Neuronal stem cell (in vitro differentiated cells): Measurements from ENCODE around the gene LRRC25.

ENCODE experiments used
- DNase-seq: peaks from one replicate; pipeline ENCODE4 v3.0.0-alpha.2; 2013; ENCODE audit warnings: low spot score
- H2AFZ ChIP-seq: one replicate; pipeline ENCODE4 v1.6.1; 2013; ENCODE audit warnings: mild to moderate bottlenecking, low read length, inconsistent platforms
- H2AK5ac ChIP-seq: 2 replicates; pipeline ENCODE4 v1.6.1; 2013; ENCODE audit warnings: low read depth, mild to moderate bottlenecking, inconsistent platforms, low read length, moderate library complexity, mixed read lengths
- H2BK120ac ChIP-seq: 2 replicates; pipeline ENCODE4 v1.6.1; 2013; ENCODE audit warnings: low read depth, mild to moderate bottlenecking, inconsistent platforms, low read length, moderate library complexity, mixed read lengths
- H2BK12ac ChIP-seq: one replicate; pipeline ENCODE4 v1.6.1; 2013; ENCODE audit warnings: low read length, inconsistent platforms
- H2BK15ac ChIP-seq: 2 replicates; pipeline ENCODE4 v1.6.1; 2013; ENCODE audit warnings: mild to moderate bottlenecking, low read length, inconsistent platforms, mixed read lengths
- H2BK5ac ChIP-seq: one replicate; pipeline ENCODE4 v1.6.1; 2013; ENCODE audit warnings: inconsistent platforms, mild to moderate bottlenecking, low read length, moderate library complexity
- H3K14ac ChIP-seq: one replicate; pipeline ENCODE4 v1.6.1; 2013; ENCODE audit warnings: low read length, inconsistent platforms
- H3K18ac ChIP-seq: 2 replicates; pipeline ENCODE4 v1.6.1; 2013; ENCODE audit warnings: low read length, inconsistent platforms
- H3K23ac ChIP-seq: 2 replicates; pipeline ENCODE4 v1.6.1; 2013; ENCODE audit warnings: low read depth, mild to moderate bottlenecking, mixed read lengths, low read length, inconsistent platforms; ENCODE audit not compliant: poor library complexity
- H3K27ac ChIP-seq: replicated peaks from 3 replicates; pipeline ENCODE4 v1.5.1; 2013; ENCODE audit warnings: low read length, inconsistent platforms
- H3K27me3 ChIP-seq, 3 experiments: 2 replicates each; pipeline ENCODE4 v1.6.1; 2013; ENCODE audit warnings: low read length in 3 of 3, mild to moderate bottlenecking in 2 of 3, inconsistent platforms in 1 of 3, low read depth in 1 of 3, mixed read lengths in 1 of 3, moderate library complexity in 1 of 3; ENCODE audit not compliant: control insufficient read depth in 3 of 3, insufficient read depth in 3 of 3
- H3K36me3 ChIP-seq, 2 donors: replicated peaks in 1 of 2; 2 replicates each; pipeline ENCODE4 v1.6.1; 2013; ENCODE audit warnings: low read length in 2 of 2; ENCODE audit not compliant: control insufficient read depth in 2 of 2, insufficient read depth in 2 of 2
- H3K4ac ChIP-seq: 2 replicates; pipeline ENCODE4 v1.6.1; 2013; ENCODE audit warnings: inconsistent platforms, mild to moderate bottlenecking, low read length, moderate library complexity
- H3K4me1 ChIP-seq, 2 donors: 1 replicate in 1 of 2; 2 replicates in 1 of 2; pipeline ENCODE4 v1.6.1; 2013; ENCODE audit warnings: low read length in 2 of 2, low read depth in 1 of 2; ENCODE audit not compliant: control insufficient read depth in 2 of 2, insufficient read depth in 1 of 2
- H3K4me2 ChIP-seq: one replicate; pipeline ENCODE4 v1.6.1; 2013; ENCODE audit warnings: mild to moderate bottlenecking, low read length, inconsistent platforms; ENCODE audit not compliant: insufficient read depth, poor library complexity, severe bottlenecking
- H3K4me3 ChIP-seq, 2 donors: 2 replicates each; pipeline ENCODE4 v1.5.1; 2013; ENCODE audit warnings: low read length in 2 of 2, mild to moderate bottlenecking in 2 of 2, inconsistent platforms in 1 of 2, moderate library complexity in 1 of 2
- H3K79me1 ChIP-seq: one replicate; pipeline ENCODE4 v1.6.1; 2013; ENCODE audit warnings: low read depth, mild to moderate bottlenecking, inconsistent platforms, low read length, moderate library complexity
- H3K9ac ChIP-seq: one replicate; pipeline ENCODE4 v1.6.1; 2013; ENCODE audit warnings: mild to moderate bottlenecking, low read depth, low read length, inconsistent platforms; ENCODE audit not compliant: poor library complexity
- H3K9me3 ChIP-seq, 2 donors: replicated peaks in 1 of 2; 2 replicates each; pipeline versions ENCODE3 to v1.6.1; 2013; ENCODE audit warnings: low read length in 2 of 2, mild to moderate bottlenecking in 2 of 2, inconsistent platforms in 1 of 2, low read depth in 1 of 2, mixed read lengths in 1 of 2, moderate library complexity in 1 of 2; ENCODE audit not compliant: control insufficient read depth in 2 of 2, insufficient read depth in 1 of 2
- H4K8ac ChIP-seq: one replicate; pipeline ENCODE4 v1.6.1; 2013; ENCODE audit warnings: low read depth, mild to moderate bottlenecking, inconsistent platforms, low read length, moderate library complexity
- H4K91ac ChIP-seq: one replicate; pipeline ENCODE4 v1.6.1; 2013; ENCODE audit warnings: low read length, low read depth, mild to moderate bottlenecking, inconsistent platforms; ENCODE audit not compliant: poor library complexity
- WGBS, 2 donors: extraction: QIAGEN DNeasy Blood & Tissue Kit; methylation state at CpG; one replicate each; pipeline ENCODE4 v1.1.7; 2013; ENCODE audit warnings: missing lambda C conversion rate in 2 of 2, mixed read lengths in 1 of 2; ENCODE audit not compliant: insufficient read length in 2 of 2, insufficient replicate concordance in 1 of 2; ENCODE audit errors: extremely low coverage in 2 of 2; 5-methylcytosine and 5-hydroxymethylcytosine counted together

LRRC25 gene

DNA sequence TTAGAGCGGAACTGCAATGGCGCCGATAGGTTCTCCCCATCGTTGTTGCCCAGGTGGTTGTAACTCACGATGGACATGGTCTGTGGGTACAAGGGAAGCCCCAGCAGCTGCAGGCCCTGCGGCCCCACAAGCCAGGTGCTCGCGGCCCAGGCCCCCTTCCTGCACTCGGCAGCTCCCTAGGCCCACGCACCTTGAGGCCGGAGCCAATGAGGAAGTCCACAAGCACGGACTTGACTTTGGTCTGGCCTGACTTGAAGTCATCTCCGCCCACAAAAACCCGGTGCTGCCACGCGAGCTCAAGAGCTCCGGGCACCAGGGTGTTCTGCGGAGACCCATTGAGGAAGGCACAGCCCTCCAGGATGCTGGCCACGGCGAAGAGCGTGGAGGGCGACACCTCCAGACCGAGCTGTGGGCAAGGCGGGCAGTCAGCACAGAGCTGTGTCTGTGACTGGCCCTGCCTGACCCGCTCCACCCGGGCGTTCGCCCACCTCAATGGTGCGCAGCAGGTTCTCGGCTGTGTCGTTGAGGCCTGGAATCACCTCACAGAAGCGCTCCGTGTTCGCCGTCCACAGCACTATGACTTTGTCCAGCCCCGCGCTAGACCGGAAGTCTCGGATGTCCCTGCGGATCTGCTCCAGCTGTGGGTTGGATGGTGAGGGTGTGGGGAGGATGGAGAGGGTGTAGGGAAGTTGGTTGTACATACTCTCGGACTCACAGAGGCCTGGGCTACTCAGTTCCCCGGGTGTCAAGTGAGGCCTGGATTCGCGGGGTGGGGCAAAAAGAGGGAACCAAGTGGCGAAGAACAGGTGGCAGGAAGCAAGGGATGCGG, 38.6 kb upstream of the LRRC25 start:
- peaks cover 14% of the 10 kb centered on the region for H3K79me1 ChIP-seq
- H2BK12ac ChIP-seq: no peak overlapping the region
- peak overlapping the region; percentile 93 for H3K23ac ChIP-seq
- no peak overlapping the region for H2BK5ac ChIP-seq
- H2AFZ ChIP-seq: no peak overlapping the region
- no peak for DNase-seq
- no peak overlapping the region for H4K8ac ChIP-seq
- peak overlapping the region; percentile 81 for H3K9ac ChIP-seq
- H3K4me1 ChIP-seq: peaks cover 45 to 49% of the 10 kb centered on the region in 2 donors
- no peak overlapping the region for H3K27ac ChIP-seq
- peak overlapping the region; percentile 85 to 99 for H3K4me3 ChIP-seq
- peaks cover 19 to 46% of the 10 kb centered on the region in 2 donors for H3K36me3 ChIP-seq
- H3K14ac ChIP-seq: no peak overlapping the region
- no CpG with 5 or more reads among the region's 46 CpGs for WGBS, 2 donors
- no peak overlapping the region for H3K4ac ChIP-seq
- H3K9me3 ChIP-seq: no peaks in the 10 kb centered on the region
- H3K4me2 ChIP-seq: peak overlapping the region; percentile 83
- H3K18ac ChIP-seq: peak overlapping the region; percentile 87
- H4K91ac ChIP-seq: no peak overlapping the region
- no peak overlapping the region for H2BK15ac ChIP-seq
- no peak overlapping the region for H2BK120ac ChIP-seq
- peak overlapping the region; percentile 84 for H2AK5ac ChIP-seq
- H3K27me3 ChIP-seq: no peaks in the 10 kb centered on the region

- Histone ChIP-seq H3K18ac (no peak overlapping the region), H3K79me1 (peaks cover 14% of the 10 kb centered on the region), H3K9me3 (no peaks in the 10 kb centered on the region), H2BK12ac (no peak overlapping the region), H3K14ac (no peak overlapping the region), H3K4me3 (no peak overlapping the region), H2BK5ac (no peak overlapping the region), H3K9ac (no peak overlapping the region), H2BK15ac (no peak overlapping the region), H3K27ac (no peak overlapping the region), H3K36me3 (peaks cover 19 to 53% of the 10 kb centered on the region in 2 donors), H2AFZ (no peak overlapping the region), H3K4me1 (peaks cover 44 to 49% of the 10 kb centered on the region in 2 donors), H3K4me2 (no peak overlapping the region), H3K27me3 (no peaks in the 10 kb centered on the region), H3K4ac (no peak overlapping the region), H3K23ac (peak overlapping the region; percentile 65), H2BK120ac (no peak overlapping the region), H4K91ac (no peak overlapping the region), H4K8ac (no peak overlapping the region), H2AK5ac (peak overlapping the region; percentile 83)
- DNase-seq: no peak
- whole genome bisulfite sequencing, 2 donors: no CpG with 5 or more reads among the region's 49 CpGs
These were observed 37.9 kb upstream of the LRRC25 start for GRCh38 chr19:18435178-18435841.

GRCh38 chr19:18434411-18435175, 37.2 kb upstream of the LRRC25 start:
- H3K27me3 ChIP-seq: no peaks in the 10 kb centered on the region
- no peak overlapping the region for H3K4ac ChIP-seq
- H3K79me1 ChIP-seq: peaks cover 14% of the 10 kb centered on the region
- WGBS, 2 donors: no CpG with 5 or more reads among the region's 21 CpGs
- no peak overlapping the region for H4K91ac ChIP-seq
- H3K36me3 ChIP-seq: peaks cover 19 to 54% of the 10 kb centered on the region in 2 donors
- no peak overlapping the region for H2BK5ac ChIP-seq
- no peak overlapping the region for H3K14ac ChIP-seq
- H3K27ac ChIP-seq: no peak overlapping the region
- peak overlapping the region; percentile 66 for H3K4me2 ChIP-seq
- no peak overlapping the region for H2BK15ac ChIP-seq
- H3K9me3 ChIP-seq: no peaks in the 10 kb centered on the region
- H3K9ac ChIP-seq: no peak overlapping the region
- peak overlapping the region; percentile 55 for H3K23ac ChIP-seq
- no peak overlapping the region for H2AFZ ChIP-seq
- no peak overlapping the region for H3K18ac ChIP-seq
- no peak overlapping the region for H3K4me3 ChIP-seq
- DNase-seq: no peak
- H2AK5ac ChIP-seq: peak overlapping the region; percentile 83
- no peak overlapping the region for H2BK12ac ChIP-seq
- H4K8ac ChIP-seq: no peak overlapping the region
- peaks cover 43 to 49% of the 10 kb centered on the region in 2 donors for H3K4me1 ChIP-seq
- H2BK120ac ChIP-seq: no peak overlapping the region
